Measurements from ENCODE around the gene CLIC5.

The CLIC5 gene

GRCh38 chr6:45844986-45845385 lies 170.7 kb downstream of the CLIC5 start:
- H3K36me3 Mint-ChIP-seq (ENCODE audit: low read depth), result no peaks in the 10 kb centered on the region
- H3K27ac Mint-ChIP-seq, result no peak overlapping the region
- H3K9me3 Mint-ChIP-seq, result no peaks in the 10 kb centered on the region
- H3K4me1 Mint-ChIP-seq (ENCODE audit: low read depth), result peaks cover 5% of the 10 kb centered on the region
- no peak overlapping the region for H3K4me3 Mint-ChIP-seq
- no peaks in the 10 kb centered on the region for H3K27me3 Mint-ChIP-seq
- intact Hi-C loops (cut with micrococcal nuclease), result no loop called here

- intact Hi-C loops (cut with micrococcal nuclease), result no loop called here
- H3K4me1 Mint-ChIP-seq (ENCODE audit: low read depth), result peaks cover 5% of the 10 kb centered on the region
- no peak overlapping the region for H3K27ac Mint-ChIP-seq
- H3K36me3 Mint-ChIP-seq (ENCODE audit: low read depth), result no peaks in the 10 kb centered on the region
- H3K4me3 Mint-ChIP-seq, result no peak overlapping the region
- no peaks in the 10 kb centered on the region for H3K27me3 Mint-ChIP-seq
- H3K9me3 Mint-ChIP-seq, result no peaks in the 10 kb centered on the region
These were observed 171.7 kb downstream of the CLIC5 start for GRCh38 chr6:45843848-45844521.

GRCh38 chr6:45841062-45841461 lies 174.6 kb downstream of the CLIC5 start:
- peaks cover 5% of the 10 kb centered on the region for H3K4me1 Mint-ChIP-seq (ENCODE audit: low read depth)
- intact Hi-C loops (cut with micrococcal nuclease), result no loop called here
- no peak overlapping the region for H3K4me3 Mint-ChIP-seq

GRCh38 chr6:45838996-45839395 lies 176.7 kb downstream of the CLIC5 start:
- intact Hi-C loops (cut with micrococcal nuclease), result no loop called here
- H3K9me3 Mint-ChIP-seq, result no peaks in the 10 kb centered on the region
- H3K27ac Mint-ChIP-seq, result no peak overlapping the region
- no peaks in the 10 kb centered on the region for H3K27me3 Mint-ChIP-seq
- H3K36me3 Mint-ChIP-seq (ENCODE audit: low read depth), result no peaks in the 10 kb centered on the region
- peaks cover 2% of the 10 kb centered on the region for H3K4me1 Mint-ChIP-seq (ENCODE audit: low read depth)
- no peak overlapping the region for H3K4me3 Mint-ChIP-seq

More at GRCh38 chr6:45841062-45841461, 174.6 kb downstream of the CLIC5 start:
- Mint-ChIP-seq H3K9me3 (no peaks in the 10 kb centered on the region), H3K27ac (no peak overlapping the region), H3K27me3 (no peaks in the 10 kb centered on the region), H3K36me3 (ENCODE audit: low read depth) (no peaks in the 10 kb centered on the region)

GRCh38 chr6:45838451-45838850 lies 177.2 kb downstream of the CLIC5 start:
- intact Hi-C loops (cut with micrococcal nuclease), result no loop called here
- Mint-ChIP-seq H3K9me3 (no peaks in the 10 kb centered on the region), H3K36me3 (ENCODE audit: low read depth) (no peaks in the 10 kb centered on the region), H3K27me3 (no peaks in the 10 kb centered on the region), H3K4me1 (ENCODE audit: low read depth) (no peaks in the 10 kb centered on the region), H3K27ac (no peak overlapping the region), H3K4me3 (no peak overlapping the region)

GRCh38 chr6:45837541-45838200 lies 178.0 kb downstream of the CLIC5 start:
- Mint-ChIP-seq H3K4me3 (no peak overlapping the region), H3K27ac (no peak overlapping the region), H3K4me1 (ENCODE audit: low read depth) (no peaks in the 10 kb centered on the region), H3K36me3 (ENCODE audit: low read depth) (no peaks in the 10 kb centered on the region), H3K27me3 (no peaks in the 10 kb centered on the region), H3K9me3 (no peaks in the 10 kb centered on the region)
- intact Hi-C loops (cut with micrococcal nuclease), result no loop called here

- Mint-ChIP-seq H3K9me3 (no peaks in the 10 kb centered on the region), H3K36me3 (ENCODE audit: low read depth) (no peaks in the 10 kb centered on the region), H3K27ac (no peak overlapping the region), H3K4me3 (no peak overlapping the region), H3K4me1 (ENCODE audit: low read depth) (peaks cover under 1% of the 10 kb centered on the region), H3K27me3 (no peaks in the 10 kb centered on the region)
- intact Hi-C loops (cut with micrococcal nuclease), result no loop called here
These were observed 178.7 kb downstream of the CLIC5 start for GRCh38 chr6:45836984-45837383.

- intact Hi-C loops (cut with micrococcal nuclease), result no loop called here
- H3K36me3 Mint-ChIP-seq (ENCODE audit: low read depth), result no peaks in the 10 kb centered on the region
- no peaks in the 10 kb centered on the region for H3K9me3 Mint-ChIP-seq
- peaks cover 6% of the 10 kb centered on the region for H3K4me1 Mint-ChIP-seq (ENCODE audit: low read depth)
- no peak overlapping the region for H3K4me3 Mint-ChIP-seq
- no peaks in the 10 kb centered on the region for H3K27me3 Mint-ChIP-seq
- no peak overlapping the region for H3K27ac Mint-ChIP-seq
These were observed 179.2 kb downstream of the CLIC5 start for GRCh38 chr6:45836438-45836824.

- no peaks in the 10 kb centered on the region for H3K9me3 Mint-ChIP-seq
- H3K4me1 Mint-ChIP-seq (ENCODE audit: low read depth), result peaks cover 12% of the 10 kb centered on the region
- intact Hi-C loops (cut with micrococcal nuclease), result no loop called here
- no peaks in the 10 kb centered on the region for H3K36me3 Mint-ChIP-seq (ENCODE audit: low read depth)
- H3K4me3 Mint-ChIP-seq, result no peak overlapping the region
- no peaks in the 10 kb centered on the region for H3K27me3 Mint-ChIP-seq
- H3K27ac Mint-ChIP-seq, result no peak overlapping the region
These were observed 179.8 kb downstream of the CLIC5 start for GRCh38 chr6:45835721-45836437.

GRCh38 chr6:45832063-45832462 lies 183.6 kb downstream of the CLIC5 start:
- no peak overlapping the region for H3K4me3 Mint-ChIP-seq
- H3K36me3 Mint-ChIP-seq (ENCODE audit: low read depth), result no peaks in the 10 kb centered on the region
- peaks cover 21% of the 10 kb centered on the region for H3K4me1 Mint-ChIP-seq (ENCODE audit: low read depth)
- intact Hi-C loops (cut with micrococcal nuclease), result no loop called here
- H3K27me3 Mint-ChIP-seq, result peaks cover 5% of the 10 kb centered on the region
- no peaks in the 10 kb centered on the region for H3K9me3 Mint-ChIP-seq
- H3K27ac Mint-ChIP-seq, result no peak overlapping the region

All from dendritic cell treated with granulocyte-macrophage colony-stimulating factor and Interleukin-4, amounts not matched to agents 40 ng/mL and 50 ng/mL, for 4 days (primary cell).